NCI-H1436 treated with DMSO at 0.1 percent for 48 hours (cell line): ENCODE data around the gene HORMAD2.

Source experiments
- DNase-seq: peaks from one replicate; lab custom pipeline; 2025; lab: John Stamatoyannopoulos, UW

Gene HORMAD2

DNA sequence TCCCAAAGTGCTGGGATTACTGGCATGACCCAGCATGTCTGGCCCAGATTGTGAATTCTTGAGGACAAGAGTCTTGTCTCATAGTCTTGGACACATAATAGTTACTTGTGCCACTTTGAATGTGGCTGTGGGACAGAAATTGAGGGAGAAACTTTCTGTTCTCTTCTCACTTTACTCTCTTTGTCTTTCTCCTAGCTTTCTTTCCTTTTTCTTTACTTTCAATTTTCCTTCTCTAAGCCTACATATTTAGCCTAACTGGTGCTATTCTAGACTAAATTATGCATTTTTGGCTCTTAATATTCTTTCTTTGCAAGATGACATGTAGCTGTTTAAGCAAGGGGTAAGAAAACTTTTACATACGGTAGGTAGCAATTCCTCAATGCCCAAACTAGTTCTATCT lies 33.2 kb downstream of the HORMAD2 start:
- no peak for DNase-seq

DNA sequence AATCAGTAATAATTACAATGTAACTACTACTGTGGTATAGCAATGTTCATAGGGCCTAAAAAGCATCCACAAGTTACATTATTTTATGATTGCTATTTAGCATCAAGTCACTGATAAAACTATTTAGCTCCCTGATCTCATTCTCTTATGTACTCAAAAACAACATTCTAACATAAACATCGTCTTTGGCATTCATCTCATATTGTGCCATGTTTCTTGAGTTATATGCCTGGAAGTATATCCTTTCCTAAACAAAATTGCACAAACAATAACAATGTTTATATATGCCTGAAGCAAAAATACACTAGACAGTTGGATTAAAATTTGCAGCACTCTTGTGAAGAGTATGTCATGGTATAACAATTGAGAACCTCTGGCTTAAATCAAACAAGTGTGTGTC lies 34.1 kb downstream of the HORMAD2 start:
- no peak for DNase-seq

DNA sequence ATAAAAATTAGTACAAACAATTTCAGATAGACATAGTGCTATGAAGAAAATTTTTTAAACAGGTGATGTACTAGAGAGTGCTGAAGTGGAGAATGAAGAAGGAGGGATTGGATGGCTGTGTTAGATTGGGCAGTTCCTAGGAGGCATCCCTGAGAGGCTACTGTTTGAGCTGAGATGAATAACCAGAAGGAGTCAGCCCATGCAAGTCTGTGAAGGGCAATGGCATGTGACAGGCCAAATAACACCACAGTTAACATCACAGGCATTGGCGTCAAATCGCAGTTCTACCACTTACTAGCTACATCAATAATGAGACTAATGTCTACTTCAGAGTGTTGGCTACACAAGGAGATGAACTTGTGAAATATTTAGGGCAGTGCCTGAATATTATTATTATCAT lies 35.4 kb downstream of the HORMAD2 start:
- no peak for DNase-seq

DNA sequence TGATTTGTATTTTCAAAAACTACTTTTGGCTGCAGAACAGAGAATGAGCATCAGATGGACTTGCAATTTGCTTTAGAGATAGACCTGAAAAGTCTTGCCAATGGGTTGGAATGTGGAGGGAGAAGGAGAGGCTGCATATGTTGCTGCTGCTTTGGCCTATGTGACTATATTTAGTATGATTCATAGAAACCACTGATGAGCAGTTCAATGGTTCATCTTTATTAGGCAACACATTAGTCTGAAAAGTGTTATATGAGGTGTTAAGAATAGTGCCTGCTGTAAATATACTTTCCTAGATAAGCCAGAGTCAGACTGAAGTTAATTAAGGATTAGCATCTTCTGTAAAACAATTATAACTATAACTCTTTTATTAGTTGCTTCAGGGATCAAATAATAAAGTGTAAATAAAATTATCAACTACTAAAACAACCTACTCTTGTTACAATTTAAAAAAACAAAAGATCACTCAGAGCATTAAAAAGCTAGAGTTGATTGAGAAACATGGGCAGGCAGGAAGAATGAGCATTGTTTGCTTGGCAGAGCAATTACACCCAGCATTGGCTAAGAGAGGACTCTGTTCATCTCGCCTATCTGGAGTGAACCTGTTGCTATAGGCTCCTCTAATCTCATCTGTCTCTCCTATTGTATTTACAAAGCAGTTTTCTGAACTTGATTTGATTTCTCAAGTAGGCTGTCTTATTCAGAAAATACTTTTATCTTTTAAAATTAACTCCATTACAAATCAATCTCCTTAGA lies 36.3 kb downstream of the HORMAD2 start:
- DNase-seq = no peak

DNA sequence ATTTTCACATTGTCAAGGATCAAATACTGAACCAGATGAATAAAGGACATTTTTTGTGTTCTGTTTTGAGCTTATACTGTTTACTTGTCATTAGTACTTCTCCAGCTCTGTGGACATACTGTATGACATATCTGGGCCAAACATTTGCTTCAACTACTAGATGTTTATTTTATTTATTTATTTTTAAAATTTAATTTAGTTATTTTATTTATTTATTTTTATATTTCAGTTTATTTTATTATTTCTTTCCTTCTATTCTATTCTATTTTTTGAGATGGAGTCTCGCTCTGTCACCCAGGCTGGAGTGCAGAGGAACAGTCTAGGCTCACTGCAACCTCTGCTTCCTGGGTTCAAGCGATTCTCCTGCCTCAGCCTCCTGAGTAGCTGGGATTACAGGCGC lies 37.0 kb downstream of the HORMAD2 start:
- DNase-seq = no peak

DNA sequence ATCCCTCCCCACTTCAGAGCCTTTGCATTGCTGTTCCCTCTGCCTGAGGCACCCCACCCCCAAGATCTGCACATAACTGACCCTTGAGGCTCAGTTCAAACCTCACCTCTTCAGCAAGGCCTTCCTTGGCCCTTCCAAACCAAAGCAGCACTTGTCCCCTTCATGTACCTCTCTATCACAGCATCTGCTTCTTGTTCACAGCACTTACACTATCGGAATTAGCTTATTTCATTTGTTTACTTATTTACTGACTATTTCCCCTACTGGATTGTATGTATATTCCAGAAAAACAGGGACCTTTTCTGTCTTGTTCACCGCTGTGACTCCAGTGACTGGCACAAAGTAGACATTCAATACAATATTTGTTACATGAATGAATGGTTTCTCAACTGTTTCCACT lies 38.0 kb downstream of the HORMAD2 start:
- no peak for DNase-seq

DNA sequence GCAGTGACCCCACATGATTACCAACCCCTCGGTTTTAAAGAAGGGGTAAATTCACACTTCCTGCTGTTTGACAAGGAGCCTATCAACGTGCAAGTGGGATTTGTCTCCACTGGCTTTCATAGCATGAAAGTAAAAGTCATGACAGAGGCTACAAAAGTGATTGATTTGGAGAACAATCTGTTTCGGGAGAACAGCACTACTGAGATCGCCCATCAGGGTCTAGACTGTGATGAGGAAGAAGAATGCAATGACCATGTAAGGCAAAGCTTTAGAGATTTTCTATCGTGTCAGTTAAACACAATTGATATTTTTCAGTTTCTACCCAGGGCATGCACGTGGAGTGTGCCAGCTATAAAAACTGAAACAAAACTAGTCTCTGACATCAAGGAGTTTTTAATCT lies 41.7 kb downstream of the HORMAD2 start:
- no peak for DNase-seq

DNA sequence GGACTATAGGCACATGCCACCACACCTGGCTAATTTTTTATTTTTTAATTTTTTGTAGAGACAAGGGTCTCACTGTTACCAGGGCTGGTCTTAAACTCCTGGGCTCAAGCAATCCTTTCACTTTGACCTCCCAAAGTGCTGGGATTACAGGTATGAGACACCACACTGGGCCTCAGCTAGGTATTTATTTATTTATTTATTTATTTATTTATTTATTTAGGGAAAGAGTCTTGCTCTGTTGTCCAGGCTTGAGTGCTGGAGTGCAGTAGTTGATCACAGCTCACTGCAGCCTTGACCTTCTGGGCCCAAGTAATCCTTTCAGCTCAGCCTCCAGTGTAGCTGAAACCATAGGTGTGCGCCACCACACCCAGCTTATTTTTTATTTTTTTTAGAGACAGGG lies 43.2 kb downstream of the HORMAD2 start:
- no peak for DNase-seq

DNA sequence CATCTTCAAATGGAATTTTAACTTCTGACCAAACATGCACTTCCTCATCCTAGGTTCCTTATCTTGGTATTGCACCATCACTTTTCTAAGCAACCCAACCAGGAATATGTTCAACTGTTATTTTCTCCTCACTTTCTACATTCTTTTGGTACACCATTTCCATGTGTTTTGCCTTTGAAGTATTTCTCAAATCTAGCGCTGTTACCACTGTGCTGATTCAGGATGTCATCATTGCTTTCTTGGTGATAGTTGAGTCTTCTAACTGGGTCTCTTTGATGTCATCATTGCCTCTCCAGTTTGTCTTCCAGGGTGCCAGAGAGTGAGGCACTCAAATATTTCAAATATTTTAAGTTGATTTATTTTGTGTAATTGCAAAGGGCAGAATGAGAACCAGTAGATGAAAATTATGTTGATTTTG lies 47.5 kb downstream of the HORMAD2 start:
- no peak for DNase-seq

DNA sequence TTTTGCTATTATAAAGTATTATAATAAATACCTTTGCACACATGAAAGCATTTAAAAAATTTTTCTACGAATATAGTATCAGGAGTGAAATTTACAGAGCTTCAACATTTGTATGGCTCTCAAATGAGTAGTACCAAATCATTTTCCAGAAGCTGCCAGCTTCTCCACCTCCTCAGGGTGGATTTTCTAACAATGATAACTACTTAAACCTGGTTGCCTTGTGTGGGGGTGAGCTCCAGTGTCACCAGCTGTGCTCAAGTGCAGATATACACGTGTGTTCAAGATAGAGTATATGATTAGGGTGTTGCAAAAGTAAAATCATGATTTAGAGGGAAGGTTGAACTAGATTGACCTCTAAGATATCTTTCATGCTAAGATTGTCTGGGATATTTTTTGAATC lies 48.2 kb downstream of the HORMAD2 start:
- DNase-seq = no peak

DNA sequence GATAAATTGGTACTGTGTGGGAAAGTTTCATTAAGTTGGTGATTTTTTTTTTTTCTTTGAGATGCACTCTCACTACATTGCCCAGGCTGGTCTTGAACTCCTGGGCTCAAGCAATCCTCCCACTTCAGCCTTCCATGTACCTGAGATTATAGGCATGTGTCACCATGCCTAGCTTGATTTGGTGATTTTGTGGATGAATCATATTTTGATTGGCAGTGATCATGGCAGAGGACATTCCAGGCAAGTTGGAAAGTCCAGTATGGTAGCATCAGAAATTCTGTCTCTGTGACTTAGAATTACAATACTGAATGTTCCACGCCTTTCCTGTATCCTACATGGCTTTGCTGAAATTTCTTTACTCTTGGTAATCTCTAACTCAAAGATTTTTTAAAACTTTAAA lies 49.4 kb downstream of the HORMAD2 start:
- DNase-seq = no peak

DNA sequence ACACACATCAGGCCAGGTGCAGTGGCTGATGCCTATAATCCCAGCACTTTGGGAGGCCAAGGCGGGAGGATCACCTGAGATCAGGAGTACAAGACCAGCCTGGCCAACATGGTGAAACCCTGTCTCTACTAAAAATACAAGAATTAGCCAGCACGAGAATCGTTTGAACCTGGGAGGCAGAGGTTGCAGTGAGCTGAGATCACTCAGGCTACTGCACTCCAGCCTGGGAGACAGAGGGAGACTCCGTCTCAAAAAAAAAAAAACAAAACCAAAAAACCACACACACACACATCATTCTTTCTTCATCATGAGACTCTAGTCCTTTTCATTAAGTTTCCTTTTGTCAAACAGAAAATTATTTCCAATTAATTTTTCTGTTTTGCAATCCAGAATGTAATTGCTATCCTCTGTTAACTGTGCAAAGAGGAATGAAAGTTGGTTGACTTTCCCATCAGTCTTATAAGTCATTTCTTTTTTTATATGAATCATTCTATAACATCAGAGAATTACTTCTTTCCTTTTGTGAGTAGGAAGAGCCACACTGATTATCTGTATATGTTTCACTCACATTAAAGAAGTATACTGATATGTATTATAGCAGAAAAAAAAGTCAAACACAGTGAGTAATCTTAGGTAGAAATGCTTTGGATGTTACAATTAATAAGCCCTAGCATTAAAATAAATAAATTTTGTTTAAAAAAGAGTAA lies 52.2 kb downstream of the HORMAD2 start:
- no peak for DNase-seq

DNA sequence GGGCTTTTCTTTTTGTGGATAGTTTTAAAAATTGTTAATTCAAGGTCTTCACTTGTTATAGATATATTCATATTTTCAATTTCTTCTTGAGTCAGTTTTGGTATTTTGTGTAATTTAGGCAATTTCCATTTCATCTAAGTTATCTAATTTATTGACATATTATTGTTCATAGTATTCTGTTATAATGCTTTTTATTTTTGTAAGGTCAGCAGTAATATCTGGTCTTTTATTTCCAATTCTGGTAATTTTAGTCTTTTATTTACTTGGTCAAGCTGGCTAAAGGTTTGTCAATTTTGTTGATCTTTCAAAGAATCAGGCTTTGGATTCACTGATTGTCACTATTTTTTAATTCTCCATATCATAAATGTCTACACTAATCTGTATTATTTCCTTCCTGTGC lies 60.1 kb downstream of the HORMAD2 start:
- DNase-seq = no peak

DNA sequence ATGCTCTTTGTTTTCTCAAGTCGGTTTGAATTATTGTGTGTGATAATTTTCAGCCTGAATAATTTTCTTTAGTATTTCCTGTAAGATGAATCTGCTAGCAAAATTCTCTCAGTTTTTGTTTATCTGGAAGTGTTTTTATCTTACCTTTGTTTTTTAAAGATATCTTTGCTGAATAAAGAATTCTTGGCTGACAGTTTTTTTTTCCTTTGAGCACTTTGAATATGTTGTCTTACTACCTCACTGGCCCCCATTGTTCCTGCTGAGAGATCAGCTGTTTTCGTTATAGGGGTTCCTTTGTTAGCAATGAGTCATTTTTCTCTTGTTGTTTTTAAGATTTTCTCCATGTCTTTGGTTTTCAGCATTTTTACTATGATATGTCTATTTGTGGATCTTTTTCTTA lies 63.0 kb downstream of the HORMAD2 start:
- no peak for DNase-seq

DNA sequence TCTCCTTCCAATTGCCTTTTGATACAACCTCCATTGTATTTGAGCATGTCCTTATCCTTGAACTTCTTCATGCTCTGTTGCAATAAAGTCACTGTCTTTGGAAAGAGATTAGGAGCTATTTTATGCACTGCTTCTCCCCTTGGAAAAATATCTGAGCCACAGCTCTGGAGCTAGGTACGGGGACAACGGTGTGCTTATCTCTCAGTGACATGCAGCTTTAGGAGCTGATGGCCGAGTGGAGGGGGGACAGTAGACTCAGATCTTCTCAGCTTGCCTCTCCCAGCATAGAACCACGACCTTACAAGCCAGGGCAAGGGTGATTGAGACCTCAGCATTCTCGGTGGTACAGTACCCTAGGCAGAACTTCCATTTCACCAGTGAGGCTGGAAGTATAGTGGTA lies 64.1 kb downstream of the HORMAD2 start:
- no peak for DNase-seq

DNA sequence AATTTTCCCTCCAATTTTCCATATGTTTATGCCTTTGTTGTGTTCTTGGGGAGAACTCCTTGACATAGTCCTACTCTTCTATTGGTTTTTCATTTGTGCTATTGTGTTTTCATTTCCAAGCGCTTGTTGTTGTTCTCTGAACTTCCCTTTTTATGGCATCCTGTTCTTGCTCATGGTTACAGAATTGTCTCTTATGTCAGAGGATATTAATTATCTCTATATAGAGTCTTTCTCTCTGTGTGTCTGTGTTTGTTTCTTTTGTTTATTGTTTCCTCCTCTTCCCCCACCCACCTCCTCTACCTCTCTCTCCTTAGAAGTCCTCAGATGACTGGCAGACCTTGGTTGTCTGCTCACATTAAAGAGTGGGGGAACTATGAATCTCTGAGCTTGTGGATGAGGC lies 69.9 kb downstream of the HORMAD2 start:
- no peak for DNase-seq

DNA sequence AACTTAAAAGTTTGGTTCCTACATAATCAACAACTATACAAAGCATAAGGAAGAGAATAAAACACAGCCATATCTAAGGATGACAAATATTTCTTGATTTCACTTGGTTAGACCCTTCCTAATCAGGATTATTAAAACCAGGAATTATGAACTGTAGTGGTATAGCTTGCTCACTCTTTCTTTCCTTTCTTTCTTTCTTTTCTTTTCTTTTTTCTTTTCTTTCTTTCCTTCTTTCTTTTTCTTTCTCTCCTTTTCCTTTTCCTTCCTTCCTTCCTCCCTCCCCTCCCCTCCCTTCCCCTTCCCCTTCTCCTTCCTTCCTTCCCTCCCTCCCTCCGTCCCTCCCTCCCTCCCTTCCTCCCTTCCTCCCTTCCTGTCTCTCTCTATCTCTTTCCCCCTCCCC lies 78.0 kb downstream of the HORMAD2 start:
- no peak for DNase-seq

DNA sequence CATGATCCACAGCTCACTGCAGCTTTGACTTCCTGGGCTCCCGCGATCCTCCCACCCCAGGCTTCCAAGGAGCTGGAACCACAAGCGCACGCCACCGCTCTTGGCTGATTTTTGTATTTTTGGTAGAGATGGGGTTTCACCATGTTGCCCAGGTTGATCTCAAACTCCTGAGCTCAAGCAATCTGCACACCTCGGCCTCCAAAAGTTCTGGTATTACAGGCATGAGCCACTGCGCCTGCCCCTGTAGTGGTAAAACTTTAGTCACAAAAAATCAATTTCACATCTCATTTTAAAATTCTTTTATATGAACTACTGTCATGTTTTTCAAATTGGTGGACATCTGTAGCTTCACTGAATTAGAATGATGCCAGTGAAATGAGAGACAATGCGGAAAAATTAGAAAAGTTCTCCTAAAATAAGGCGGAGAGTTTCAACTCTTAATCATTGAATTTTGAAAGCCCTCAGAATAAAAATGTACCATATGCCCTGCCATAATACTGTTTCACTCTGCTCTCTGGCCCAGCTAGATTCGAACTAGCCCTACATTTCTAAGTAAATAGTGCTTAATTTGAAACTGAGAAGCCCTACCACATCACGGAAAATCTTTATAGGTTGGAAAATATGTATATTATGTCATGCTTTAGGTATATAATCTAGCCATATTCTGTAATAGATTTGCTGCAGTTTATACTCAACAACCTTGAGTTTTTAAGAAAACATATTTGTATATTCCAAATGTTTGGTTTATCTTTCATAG lies 78.7 kb downstream of the HORMAD2 start:
- DNase-seq = no peak

DNA sequence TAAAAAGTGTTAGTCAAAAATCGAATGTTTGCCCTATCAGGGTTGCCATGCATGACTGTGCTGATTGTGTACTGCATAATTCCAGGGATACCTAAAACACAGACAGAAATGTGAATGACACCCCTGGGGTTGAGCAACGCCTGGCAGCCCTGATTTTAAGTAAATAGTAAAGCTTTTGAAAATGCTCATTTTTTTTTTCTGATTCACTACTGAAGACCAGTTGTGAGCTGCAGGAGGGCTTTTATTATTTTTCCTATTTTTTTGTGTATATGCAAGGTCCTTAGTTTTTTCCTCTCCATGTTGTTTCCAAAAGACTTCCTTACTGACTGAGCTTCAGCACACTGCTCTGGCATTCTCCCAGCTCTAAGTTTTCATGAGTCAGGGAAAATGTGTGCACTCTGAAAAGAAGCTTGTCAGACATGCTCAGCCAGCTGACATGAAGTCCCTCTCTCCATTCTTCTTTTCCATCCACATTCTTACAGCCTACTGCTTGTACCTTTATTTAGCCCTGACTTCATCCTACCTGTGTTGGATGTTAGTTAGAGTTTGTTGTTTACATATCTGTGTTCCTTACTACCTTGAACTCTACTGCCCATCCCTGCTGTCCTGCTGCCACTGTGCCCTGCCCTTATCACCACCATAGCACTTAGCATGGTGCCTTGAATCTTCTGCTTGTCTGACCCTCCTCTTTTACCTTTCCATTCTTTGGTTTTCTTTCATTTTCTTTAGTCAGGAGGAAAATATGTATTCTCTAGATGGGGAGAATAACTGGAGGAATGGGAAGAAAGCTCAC lies 79.5 kb downstream of the HORMAD2 start:
- no peak for DNase-seq

DNA sequence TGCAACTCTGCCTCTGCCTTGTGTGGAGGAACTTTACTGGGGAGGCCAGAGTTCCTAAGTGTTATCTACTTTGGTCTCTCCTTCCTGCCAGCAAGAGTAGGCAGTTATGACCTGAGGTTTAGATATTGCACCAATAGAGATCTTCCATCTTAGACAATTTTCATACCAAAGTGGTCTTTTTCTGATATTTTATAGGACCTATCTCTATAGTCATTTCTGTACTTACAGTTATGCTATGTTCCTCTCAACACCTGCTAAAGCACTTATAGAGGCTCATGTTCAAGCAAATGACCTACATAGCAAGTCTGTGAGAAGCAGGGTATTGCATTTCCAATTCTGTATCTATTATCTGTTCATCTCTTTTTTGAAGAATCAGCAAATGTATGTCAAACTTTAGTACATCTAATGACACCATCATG lies 80.8 kb downstream of the HORMAD2 start:
- DNase-seq = no peak

DNA sequence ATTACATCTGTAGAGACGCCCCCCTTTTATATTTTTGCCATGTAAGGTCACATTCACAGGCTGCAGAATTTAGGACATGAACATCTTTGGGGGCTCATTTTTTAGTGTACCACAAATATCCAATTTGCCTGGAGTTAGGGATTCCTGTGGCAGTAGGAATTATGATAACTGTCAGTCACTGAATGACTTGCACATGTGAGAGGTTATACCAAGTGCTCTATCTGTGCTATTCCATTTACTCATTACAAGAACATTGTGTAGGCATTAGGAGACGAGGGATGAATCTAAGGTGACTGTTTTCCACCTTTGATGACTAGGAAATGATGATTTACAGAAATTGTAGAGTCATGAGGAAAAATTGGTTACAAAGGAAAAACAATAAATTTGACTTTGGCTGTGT lies 87.0 kb downstream of the HORMAD2 start:
- DNase-seq = no peak

DNA sequence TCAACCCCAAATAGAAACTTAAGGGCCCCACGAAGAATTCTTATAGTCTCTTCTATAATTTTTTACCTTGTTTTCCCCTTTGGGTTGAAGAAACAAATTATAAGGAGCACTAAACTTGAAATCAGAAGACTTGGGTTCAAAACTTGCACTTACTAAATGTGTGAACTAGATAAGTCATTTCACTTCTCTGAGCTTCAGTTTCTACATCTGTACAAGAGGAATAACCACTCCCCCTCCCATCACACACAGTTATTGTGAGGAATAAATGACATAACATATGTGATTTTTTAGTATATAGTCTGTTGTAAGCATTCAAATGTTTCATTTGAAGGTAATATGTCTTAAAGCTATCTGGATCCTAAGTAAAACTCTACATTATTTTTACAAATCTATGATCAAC lies 87.5 kb downstream of the HORMAD2 start:
- DNase-seq = no peak
